IMR-90 (cell line): ENCODE measurements around the gene CPNE1. TPM values are rescaled to one million over a fixed set of nuclear protein-coding genes. Genes with fewer than 3 reads are reported as not detected.

Experiments
- ATAC-seq: fragments of 200-7000 bp; cut with Tn5 transposase; 2 replicates; pipeline ENCODE4 v1.9.1; 2020; ENCODE audit warnings: low read depth, mild to moderate bottlenecking, moderate library complexity
- BruUV-seq: library from RNA; stranded (reverse); fragments of 400-500 nt; replicated peaks from 2 replicates; lab custom pipeline; 2021; lab: Mats Ljungman, UMichigan
- CTCF ChIA-PET: fragments of 300-600 bp; formaldehyde crosslinking; extraction: SDS; loops from one replicate; lab custom pipeline; 2021; ENCODE audit warnings: antibody characterized with exemption; lab: Yijun Ruan, JAX
- POLR2A ChIA-PET: fragments of 300-600 bp; sonication (Branson Sonifier 250); formaldehyde crosslinking; loops from one replicate; lab custom pipeline; 2022; ENCODE audit warnings: antibody characterized with exemption; ENCODE audit not compliant: unreplicated experiment; lab: Charles Lee
- DNase-seq: peaks from one replicate; pipeline ENCODE4 v3.0.0; 2013
- H2AFZ ChIP-seq: replicated peaks from 2 replicates; pipeline ENCODE3; 2013; ENCODE audit warnings: low read length, mild to moderate bottlenecking; ENCODE audit not compliant: poor library complexity
- H2AK5ac ChIP-seq: 2 replicates; pipeline ENCODE4 v1.6.1; 2013; ENCODE audit warnings: low read depth, low read length, inconsistent platforms
- H2AK9ac ChIP-seq: replicated peaks from 2 replicates; pipeline ENCODE3; 2013; ENCODE audit warnings: mild to moderate bottlenecking, low read depth, low read length, moderate library complexity; ENCODE audit not compliant: poor library complexity
- H2BK120ac ChIP-seq: 2 replicates; pipeline ENCODE4 v1.6.1; 2013; ENCODE audit warnings: low read depth, low read length, inconsistent platforms
- H2BK15ac ChIP-seq: 3 replicates; pipeline ENCODE4 v1.6.1; 2013; ENCODE audit warnings: low read depth, low read length, inconsistent platforms
- H2BK20ac ChIP-seq: 2 replicates; pipeline ENCODE4 v1.6.1; 2013; ENCODE audit warnings: low read depth, mild to moderate bottlenecking, inconsistent platforms, low read length, moderate library complexity
- H2BK5ac ChIP-seq: 2 replicates; pipeline ENCODE4 v1.6.1; 2013; ENCODE audit warnings: mild to moderate bottlenecking, low read depth, low read length, inconsistent platforms; ENCODE audit not compliant: poor library complexity, severe bottlenecking
- H3K14ac ChIP-seq: replicated peaks from 2 replicates; pipeline ENCODE4 v1.6.1; 2013; ENCODE audit warnings: low read depth, low read length, inconsistent platforms
- H3K18ac ChIP-seq: 2 replicates; pipeline ENCODE4 v1.6.1; 2013; ENCODE audit warnings: low read depth, low read length, control low read depth
- H3K23ac ChIP-seq: 2 replicates; pipeline ENCODE4 v1.6.1; 2013; ENCODE audit warnings: low read depth, low read length, inconsistent platforms
- H3K27ac ChIP-seq: 2 replicates; pipeline ENCODE4 v1.5.1; 2013; ENCODE audit warnings: mild to moderate bottlenecking, control low read depth, low read length; ENCODE audit not compliant: insufficient read depth
- H3K27me3 ChIP-seq: 2 replicates; pipeline ENCODE4 v1.6.1; 2013; ENCODE audit warnings: low read length; ENCODE audit not compliant: control insufficient read depth, insufficient read depth
- H3K36me3 ChIP-seq: 2 replicates; pipeline ENCODE4 v1.6.1; 2013; ENCODE audit warnings: low read length, mixed read lengths; ENCODE audit not compliant: control insufficient read depth, insufficient read depth
- H3K4ac ChIP-seq: 2 replicates; pipeline ENCODE4 v1.6.1; 2013; ENCODE audit warnings: low read depth, low read length, inconsistent platforms
- H3K4me1 ChIP-seq: 2 replicates; pipeline ENCODE4 v1.6.1; 2013; ENCODE audit warnings: low read length, mixed read lengths; ENCODE audit not compliant: control insufficient read depth, insufficient read depth
- H3K4me2 ChIP-seq: 2 replicates; pipeline ENCODE4 v1.6.1; 2013; ENCODE audit warnings: low read depth, mild to moderate bottlenecking, control low read depth, low read length, moderate library complexity
- H3K4me3 ChIP-seq: 2 replicates; pipeline ENCODE4 v1.5.1; 2013; ENCODE audit warnings: low read depth, mild to moderate bottlenecking, control low read depth, low read length, moderate library complexity; ENCODE audit not compliant: insufficient read depth
- H3K56ac ChIP-seq: 2 replicates; pipeline ENCODE4 v1.6.1; 2013; ENCODE audit warnings: low read length, inconsistent platforms; ENCODE audit not compliant: insufficient read depth; ENCODE audit errors: extremely low read depth
- H3K79me1 ChIP-seq, 2 experiments: 2 replicates each; pipeline ENCODE4 v1.6.1; 2013; ENCODE audit warnings: low read length in 2 of 2, inconsistent platforms in 1 of 2, low read depth in 1 of 2
- H3K9ac ChIP-seq: 2 replicates; pipeline ENCODE4 v1.6.1; 2013; ENCODE audit warnings: low read depth, low read length, control low read depth
- H3K9me1 ChIP-seq: 2 replicates; pipeline ENCODE4 v1.6.1; 2013; ENCODE audit warnings: low read length, inconsistent platforms; ENCODE audit not compliant: insufficient read depth
- H3K9me3 ChIP-seq: 2 replicates; pipeline ENCODE4 v1.6.1; 2013; ENCODE audit warnings: low read length; ENCODE audit not compliant: control insufficient read depth, insufficient read depth
- H4K20me1 ChIP-seq: 2 replicates; pipeline ENCODE4 v1.6.1; 2013; ENCODE audit warnings: low read length, inconsistent platforms; ENCODE audit not compliant: insufficient read depth
- H4K5ac ChIP-seq: 2 replicates; pipeline ENCODE4 v1.6.1; 2013; ENCODE audit warnings: mild to moderate bottlenecking, low read depth, low read length, control low read depth
- H4K8ac ChIP-seq, 2 experiments: 2 replicates each; pipeline ENCODE4 v1.6.1; 2013; ENCODE audit warnings: low read depth in 2 of 2, low read length in 2 of 2, control low read depth in 1 of 2, inconsistent platforms in 1 of 2
- H4K91ac ChIP-seq: 2 replicates; pipeline ENCODE4 v1.6.1; 2013; ENCODE audit warnings: low read depth, low read length, inconsistent platforms; ENCODE audit not compliant: insufficient read depth
- CEBPB ChIP-seq: IDR thresholded peaks from 2 replicates; pipeline ENCODE4 v1.6.1; 2012; ENCODE audit warnings: low read depth, low read length, improper control_type of control experiment
- NFE2L2 ChIP-seq: fragments of 150-350 bp; IDR thresholded peaks from 2 replicates; pipeline ENCODE4 v1.6.1; 2016; ENCODE audit warnings: low read depth, mild to moderate bottlenecking, low read length
- WGBS, 2 experiments: methylation state at CpG; one replicate each; pipeline versions ENCODE4 v1.1.5 to v1.1.7; 2013; ENCODE audit warnings: missing lambda C conversion rate in 2 of 2; ENCODE audit not compliant: insufficient read length in 1 of 2; ENCODE audit errors: extremely low coverage in 2 of 2; 5-methylcytosine and 5-hydroxymethylcytosine counted together
- dilution Hi-C: fragments of 300-500 bp; cut with HindIII; formaldehyde crosslinking; loops from one replicate; pipeline ENCODE4 v1.14.3; 2018; ENCODE audit warnings: low sequenced_read_pairs; ENCODE audit not compliant: unreplicated experiment
- in situ Hi-C: fragments of 300-500 bp; cut with MboI; formaldehyde crosslinking; loops from 3 replicates; pipeline ENCODE4 v1.14.3; 2019; ENCODE audit warnings: low sequenced_read_pairs, inconsistent platforms, mixed read lengths
- intact Hi-C: fragments of 100-400 bp; cut with micrococcal nuclease; formaldehyde crosslinking; loops from 2 replicates; pipeline ENCODE4 v1.10.0; 2022
- polyA plus RNA-seq, 3 experiments: library from polyadenylated mRNA; depleted of rRNA; stranded (reverse); fragments of >200 nt; gene quantifications; 2 replicates each; pipeline ENCODE4 v1.2.3, GENCODE V29; 2012; ENCODE audit warnings: low replicate concordance in 1 of 3
- total RNA-seq: library from RNA; depleted of rRNA; stranded (reverse); fragments of >200 nt; gene quantifications from 2 replicates; pipeline ENCODE4 v1.2.3, GENCODE V29; 2012

Gene CPNE1
- total and polyA plus RNA-seq, 2 of the 4 experiments (the other 2 are of a cell fraction), result 163 to 165 TPM

- ATAC-seq, result peak; percentile 24; the same call in 1 of the 2 replicates
- Histone ChIP-seq H2AK5ac (no peak overlapping the region), H3K79me1 (peaks cover 54 to 94% of the 10 kb centered on the region in 2 experiments), H3K4me2 (no peak overlapping the region), H3K18ac (no peak overlapping the region), H4K8ac (no peak overlapping the region), H4K91ac (no peak overlapping the region), H2BK120ac (no peak overlapping the region), H3K56ac (no peak overlapping the region), H2AK9ac (no peak overlapping the region), H3K36me3 (no peaks in the 10 kb centered on the region), H4K5ac (no peak overlapping the region), H3K27me3 (no peaks in the 10 kb centered on the region), H3K4ac (no peak overlapping the region), H3K4me1 (peaks cover 11% of the 10 kb centered on the region), H2BK5ac (no peak overlapping the region), H3K14ac (no peak overlapping the region; the same call in 1 of the 2 replicates), H3K9ac (no peak overlapping the region), H2BK20ac (no peak overlapping the region), H3K9me3 (no peaks in the 10 kb centered on the region), H2AFZ (no peak overlapping the region), H2BK15ac (no peak overlapping the region), H3K9me1 (peaks cover 32% of the 10 kb centered on the region), H3K27ac (no peak overlapping the region), H3K4me3 (no peak overlapping the region), H3K23ac (no peak overlapping the region), H4K20me1 (peaks cover 84% of the 10 kb centered on the region)
- CTCF ChIA-PET, result interaction anchor here (1.5 kb wide), 1 partner anchor 20 kb away, joined by 3 read pairs; no protein-coding TSS in a partner anchor
- no peak for TF ChIP-seq NFE2L2
- no peak for TF ChIP-seq CEBPB
- no CpG with 5 or more reads among the region's 2 CpGs for WGBS, 2 experiments
- no TSS peak for BruUV-seq
- intact Hi-C loops, result loop anchor here (1.0 kb wide), 1 partner anchor 14 kb away; no protein-coding TSS in a partner anchor
- dilution Hi-C loops, result no loop called here
- no peak for DNase-seq
- POLR2A ChIA-PET, result no interaction called here
- in situ Hi-C loops, result no loop called here
Observed at GRCh38 chr20:35638751-35639150, 25.9 kb downstream of the CPNE1 start.
